GM10248 (cell line): ENCODE measurements around the gene FOXO1.
"Not testable (repeated sequence)": the region's sequence is repeated elsewhere in the genome, so short reads cannot be mapped to it uniquely, and the experiment has no call there.

Source experiments
- CTCF ChIA-PET: fragments of 300-600 bp; sonication (Branson Sonifier 250); formaldehyde crosslinking; extraction: SDS; loops from one replicate; lab custom pipeline; 2021; ENCODE audit warnings: antibody characterized with exemption; lab: Yijun Ruan, JAX
- POLR2A ChIA-PET: fragments of 350-650 bp; sonication (Branson Sonifier 250); formaldehyde crosslinking; extraction: SDS; loops from one replicate; lab custom pipeline; 2020; ENCODE audit warnings: antibody characterized with exemption; lab: Yijun Ruan, JAX
- DNase-seq: peaks from one replicate; pipeline ENCODE4 v3.0.0; 2012; ENCODE audit errors: extremely low spot score
- CTCF ChIP-seq: IDR thresholded peaks from 2 replicates; pipeline ENCODE4 v1.5.1; 2012; ENCODE audit warnings: mild to moderate bottlenecking, low read depth; ENCODE audit errors: extremely low read depth, missing control alignments, control extremely low read depth

The FOXO1 gene

DNA sequence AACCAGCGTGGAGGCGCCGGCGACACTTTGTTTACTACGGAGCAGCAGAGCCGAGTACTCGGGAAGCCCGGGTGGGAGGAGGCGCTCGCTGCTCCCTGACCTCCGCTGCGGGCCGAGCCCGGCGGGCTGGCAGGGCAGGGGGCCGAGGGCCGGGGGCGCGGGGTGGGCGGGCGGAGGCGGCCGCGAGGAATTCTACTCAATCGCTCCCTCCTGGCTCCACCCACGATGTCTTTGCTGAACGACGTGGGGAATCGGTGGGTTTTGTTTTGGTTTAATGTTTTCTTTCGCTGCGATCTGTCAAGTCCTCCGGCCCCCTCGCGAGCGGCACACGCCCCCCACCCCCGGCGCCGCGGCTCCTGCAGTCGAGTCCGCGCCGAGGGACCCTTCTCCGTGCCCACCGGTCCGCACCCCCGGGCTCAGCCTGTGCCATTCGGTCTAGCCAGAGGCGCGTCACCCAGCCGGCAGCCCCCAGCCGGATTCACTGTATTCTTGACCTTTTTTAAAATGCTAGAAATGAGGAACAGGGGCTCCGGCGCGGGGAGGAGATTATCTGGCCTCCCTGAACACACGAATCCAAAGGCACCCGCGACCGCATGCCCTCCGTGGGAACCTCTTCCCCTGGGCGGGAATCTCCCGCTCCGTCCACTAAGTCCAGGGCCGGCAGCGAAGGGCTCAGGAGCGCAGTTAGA, 636 bp upstream of the FOXO1 start:
- POLR2A ChIA-PET: no interaction called here
- CTCF ChIA-PET: interaction anchor here (0.6 to 3.2 kb wide), 11 partner anchors 11 to 724 kb away, joined by 3 to 48 read pairs (median 6); no protein-coding TSS in a partner anchor
- DNase-seq: peak; percentile 36
- no peak for TF ChIP-seq CTCF

DNA sequence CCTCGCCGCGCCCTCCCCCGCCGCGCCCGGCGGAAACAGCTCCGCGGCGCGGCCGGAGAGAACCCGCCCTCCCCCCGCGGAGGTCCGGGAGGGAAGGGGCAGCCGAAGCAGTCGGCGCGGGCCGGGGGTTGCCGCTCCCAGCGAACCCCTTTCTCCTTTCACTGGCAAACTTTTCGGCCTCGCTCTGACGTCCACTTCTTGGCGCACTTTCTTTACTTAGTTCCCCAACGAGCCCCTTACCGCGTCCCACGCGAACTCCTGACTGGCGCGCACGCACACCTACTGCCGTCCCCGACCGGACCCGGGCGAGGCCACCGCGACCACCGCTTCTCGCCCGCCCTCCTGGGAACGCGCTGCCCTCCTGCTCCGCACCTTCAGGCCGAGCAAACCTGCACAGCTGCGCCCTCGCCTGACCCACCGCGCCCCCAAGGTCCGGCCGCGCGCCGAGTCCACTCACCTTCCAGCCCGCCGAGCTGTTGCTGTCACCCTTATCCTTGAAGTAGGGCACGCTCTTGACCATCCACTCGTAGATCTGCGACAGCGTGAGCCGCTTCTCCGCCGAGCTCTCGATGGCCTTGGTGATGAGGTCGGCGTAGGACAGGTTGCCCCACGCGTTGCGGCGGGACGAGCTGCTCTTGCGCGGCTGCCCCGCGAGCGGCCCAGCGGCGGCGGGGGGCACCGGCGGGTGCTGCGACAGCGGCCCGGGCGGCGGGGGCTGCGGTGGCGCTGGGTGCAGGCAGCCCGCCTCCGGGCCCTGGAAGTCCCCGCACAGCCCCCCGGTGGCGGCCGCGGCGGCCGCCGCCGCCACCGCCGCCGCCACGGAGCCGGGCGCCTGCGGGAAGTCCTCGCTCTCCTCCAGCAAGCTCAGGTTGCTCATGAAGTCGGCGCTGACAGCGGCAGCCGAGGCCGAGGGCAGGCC, 1.1 kb downstream of the FOXO1 start:
- ChIA-PET CTCF (interaction anchor here (0.8 to 2.4 kb wide), 5 partner anchors 9 to 596 kb away, joined by 3 to 7 read pairs (median 3); no protein-coding TSS in a partner anchor), POLR2A (interaction anchor here (0.6 to 1.0 kb wide), 3 partner anchors 76 to 690 kb away, joined by 3 read pairs; no protein-coding TSS in a partner anchor)
- DNase-seq: peak; percentile 48
- TF ChIP-seq CTCF: peak; percentile 53

DNA sequence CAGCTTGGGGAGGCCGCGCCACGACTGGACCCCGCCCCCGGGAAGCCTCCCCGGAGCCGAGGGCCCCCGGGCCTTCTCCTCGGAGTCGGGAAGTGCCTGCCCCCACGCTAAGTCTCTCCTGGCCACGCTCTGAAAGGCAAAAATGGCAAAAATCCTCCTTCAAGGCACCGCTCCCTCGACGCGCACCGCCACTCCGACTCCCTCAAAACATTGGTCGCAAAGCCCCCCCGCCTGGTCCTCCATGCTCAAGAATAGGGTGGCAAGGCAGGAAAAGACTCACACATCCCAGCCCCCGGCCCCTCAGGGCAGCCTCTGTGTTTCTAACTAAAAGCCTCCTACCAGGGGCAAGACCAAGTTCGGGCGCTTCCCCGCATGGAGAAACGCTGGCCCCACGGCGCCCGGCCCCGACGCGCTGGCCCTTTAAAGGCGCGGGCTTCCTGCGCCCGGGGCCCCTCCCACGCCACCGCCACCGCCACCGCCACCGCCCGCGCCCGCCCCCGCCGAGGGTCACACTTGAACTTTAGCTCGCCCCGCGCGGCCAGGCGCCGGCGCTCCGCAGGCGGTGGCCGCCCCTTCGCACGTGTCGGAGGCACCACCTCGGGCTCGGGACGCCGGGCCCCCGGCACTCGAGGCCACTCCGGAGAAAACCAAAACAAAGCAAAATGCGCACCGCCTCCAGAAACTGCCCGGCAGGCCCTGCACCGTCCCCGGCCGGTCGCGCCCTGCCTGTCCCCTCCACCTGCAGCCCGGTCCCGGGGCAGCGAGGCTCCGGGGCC, 1.9 kb downstream of the FOXO1 start:
- DNase-seq: peak; percentile 61
- ChIA-PET CTCF (interaction anchor here (0.9 to 2.4 kb wide), 6 partner anchors 8 to 595 kb away, joined by 3 to 7 read pairs (median 4); no protein-coding TSS in a partner anchor), POLR2A (interaction anchor here (0.7 kb wide), 1 partner anchor 75 kb away, joined by 3 read pairs; no protein-coding TSS in a partner anchor)
- no peak for TF ChIP-seq CTCF

DNA sequence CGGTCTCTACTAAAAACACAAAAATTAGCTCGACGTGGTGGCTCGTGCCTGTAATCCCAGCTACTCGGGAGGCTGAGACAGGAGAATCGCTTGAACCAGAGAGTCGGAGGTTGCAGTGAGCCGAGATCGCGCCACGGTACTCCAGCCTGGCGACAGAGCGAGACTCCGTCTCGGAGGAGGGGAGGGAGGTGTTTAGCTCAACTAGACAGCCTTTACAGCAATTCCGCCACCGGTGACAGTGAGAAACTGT, 2.4 kb downstream of the FOXO1 start:
- CTCF ChIA-PET: interaction anchor here (0.9 to 2.4 kb wide), 6 partner anchors 8 to 595 kb away, joined by 3 to 7 read pairs (median 4); no protein-coding TSS in a partner anchor
- POLR2A ChIA-PET, DNase-seq: not testable (repeated sequence)

- ChIA-PET CTCF (no interaction called here), POLR2A (no interaction called here)
- TF ChIP-seq CTCF: no peak
- DNase-seq: peak; percentile 62
Measured at GRCh38 chr13:40662866-40663265, 3.6 kb downstream of the FOXO1 start.

- POLR2A ChIA-PET: no interaction called here
- CTCF ChIA-PET: interaction anchor here (0.9 kb wide), 1 partner anchor 80 kb away, joined by 3 read pairs; no protein-coding TSS in a partner anchor
- no peak for TF ChIP-seq CTCF
- DNase-seq: no peak
Measured at GRCh38 chr13:40661875-40662665, 4.4 kb downstream of the FOXO1 start.
